Superior temporal gyrus (tissue), 1 donor: ENCODE measurements around the gene SMIM35.

Source experiments
- DNase-seq: peaks from one replicate; pipeline ENCODE4 v3.0.0-alpha.2; 2016; ENCODE audit errors: extremely low spot score

The SMIM35 gene

DNA sequence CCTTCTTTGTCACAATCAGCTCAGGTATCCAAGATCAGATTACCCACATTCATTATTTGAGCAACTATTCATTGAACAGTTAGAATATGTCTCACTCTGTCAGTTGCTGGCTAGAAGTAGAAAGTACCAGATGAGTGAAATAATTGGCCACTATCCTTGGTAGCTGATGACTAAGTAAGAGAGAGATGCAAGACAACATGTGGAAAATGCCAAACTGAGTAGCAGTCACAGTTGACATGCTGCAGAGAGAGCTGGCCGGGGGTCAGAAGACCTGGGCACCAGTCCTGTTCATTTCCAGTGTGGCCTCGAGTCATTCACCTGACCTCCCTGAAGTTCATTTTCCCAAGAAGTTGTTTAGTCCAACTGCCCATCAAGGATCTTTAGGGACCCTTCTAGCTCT is 22.5 kb upstream of the SMIM35 start:
- DNase-seq: no peak

DNA sequence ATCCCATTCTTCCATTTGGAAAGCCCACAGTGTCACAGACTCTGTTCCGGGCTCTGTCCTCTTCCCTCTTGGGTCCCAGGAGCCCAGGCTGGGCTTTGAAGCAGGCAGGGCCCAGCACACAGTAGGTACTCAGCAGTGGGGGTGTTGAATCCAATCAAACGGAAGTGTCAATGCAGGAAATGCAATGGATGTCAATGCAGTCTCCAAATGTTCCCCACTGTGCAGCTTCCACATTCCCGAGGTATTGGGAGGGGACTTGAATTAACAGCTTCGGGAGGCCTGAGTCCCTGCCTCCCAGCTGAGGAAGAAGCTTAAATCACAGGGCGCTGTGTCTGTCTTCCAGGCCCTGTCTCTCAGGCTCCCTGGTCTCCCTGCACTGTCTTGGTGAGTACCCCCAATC is 21.8 kb upstream of the SMIM35 start:
- no peak for DNase-seq

DNA sequence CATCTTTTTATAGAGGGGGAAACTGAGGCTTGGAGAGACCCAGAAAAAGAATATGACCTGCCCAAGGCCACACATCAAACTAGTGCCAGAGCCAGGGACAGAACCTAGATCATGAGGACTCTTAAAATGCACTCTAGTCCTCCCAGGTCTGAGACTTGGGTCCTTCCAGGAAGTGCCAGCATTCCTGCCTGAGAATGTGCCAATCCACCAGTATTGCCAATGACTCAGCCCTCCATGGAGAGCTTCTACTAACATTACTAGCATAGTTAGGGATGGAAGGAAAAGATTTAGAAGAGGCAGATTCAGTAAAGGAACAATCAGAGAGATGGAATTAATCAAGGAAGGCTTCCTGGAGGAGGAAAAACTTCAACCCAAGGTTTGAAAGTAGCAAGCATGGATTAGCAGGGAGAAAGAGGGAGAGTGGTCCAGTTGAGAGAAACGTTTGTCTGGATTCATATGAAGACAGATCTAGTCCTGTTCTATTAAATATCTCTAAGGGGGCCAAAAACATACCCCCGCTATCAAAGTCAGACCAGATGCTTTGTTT is 20.1 kb upstream of the SMIM35 start:
- DNase-seq: no peak

DNA sequence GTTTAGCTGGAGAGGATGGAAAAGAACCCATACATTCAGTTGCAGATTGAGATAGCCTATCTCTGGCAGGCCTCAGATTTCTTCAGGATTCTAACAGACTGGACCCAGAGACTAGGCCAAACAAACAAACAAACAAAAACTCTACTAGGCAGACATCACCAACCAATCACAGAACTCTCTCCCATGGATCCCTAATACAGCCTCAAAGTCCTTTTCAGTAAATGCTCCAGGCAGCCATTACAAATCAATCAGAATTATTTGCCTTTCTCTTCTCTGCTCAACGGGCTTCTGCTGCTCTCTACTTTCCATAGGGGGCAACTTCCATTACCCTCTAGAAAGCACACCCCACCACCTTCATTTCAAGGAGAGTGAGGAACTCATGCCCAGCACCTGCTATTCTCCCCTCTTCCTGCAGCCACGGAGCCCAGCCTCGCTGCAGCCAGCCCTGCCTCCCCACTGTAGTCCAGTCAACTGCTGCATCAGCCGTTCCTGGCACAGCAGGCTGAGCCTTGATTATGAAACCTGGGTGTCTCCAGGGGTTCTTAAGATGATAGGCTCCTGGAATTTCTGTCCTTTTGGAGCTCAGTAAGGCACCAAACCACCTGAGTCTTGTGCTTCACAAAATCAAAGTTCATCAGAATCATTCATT is 19.0 kb upstream of the SMIM35 start:
- no peak for DNase-seq

DNA sequence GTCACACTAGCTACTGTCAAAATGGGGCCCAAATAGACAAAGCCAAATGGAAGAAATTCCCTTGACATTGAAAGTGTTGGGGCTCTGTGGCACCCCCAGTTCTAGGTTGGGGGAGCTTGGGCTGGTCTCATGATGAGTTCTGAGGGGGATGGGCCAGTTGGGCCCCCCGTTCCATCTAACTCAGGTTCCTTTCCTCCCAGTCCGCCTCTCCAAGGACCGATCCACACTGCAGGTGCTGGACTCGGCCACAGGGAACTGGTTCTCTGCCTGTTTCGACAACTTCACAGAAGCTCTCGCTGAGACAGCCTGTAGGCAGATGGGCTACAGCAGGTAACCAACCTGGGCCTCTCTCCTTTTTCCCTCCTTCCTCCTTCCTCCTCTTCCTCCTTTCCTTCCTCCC is 17.7 kb upstream of the SMIM35 start:
- DNase-seq: no peak

DNA sequence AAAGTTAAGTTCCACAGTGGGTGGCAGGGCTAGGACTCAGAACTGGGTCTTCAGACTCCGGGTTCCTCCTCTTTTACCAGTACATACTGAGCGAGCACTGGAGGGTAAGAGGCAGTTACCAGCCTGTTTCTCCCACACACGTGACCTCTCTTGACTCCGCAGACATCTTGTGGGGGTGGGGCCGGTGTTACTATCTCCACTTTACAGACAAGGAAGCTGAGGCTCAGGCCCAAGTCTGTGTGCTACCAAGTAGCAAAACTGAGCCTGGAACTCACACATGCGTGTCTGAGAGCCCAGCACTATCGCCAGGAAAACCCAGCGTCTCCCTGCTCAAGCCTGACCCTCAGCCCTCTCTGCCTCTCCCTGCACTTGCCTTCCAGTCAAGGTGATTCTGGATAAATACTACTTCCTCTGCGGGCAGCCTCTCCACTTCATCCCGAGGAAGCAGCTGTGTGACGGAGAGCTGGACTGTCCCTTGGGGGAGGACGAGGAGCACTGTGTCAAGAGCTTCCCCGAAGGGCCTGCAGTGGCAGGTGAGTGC is 16.0 kb upstream of the SMIM35 start:
- DNase-seq: no peak

DNA sequence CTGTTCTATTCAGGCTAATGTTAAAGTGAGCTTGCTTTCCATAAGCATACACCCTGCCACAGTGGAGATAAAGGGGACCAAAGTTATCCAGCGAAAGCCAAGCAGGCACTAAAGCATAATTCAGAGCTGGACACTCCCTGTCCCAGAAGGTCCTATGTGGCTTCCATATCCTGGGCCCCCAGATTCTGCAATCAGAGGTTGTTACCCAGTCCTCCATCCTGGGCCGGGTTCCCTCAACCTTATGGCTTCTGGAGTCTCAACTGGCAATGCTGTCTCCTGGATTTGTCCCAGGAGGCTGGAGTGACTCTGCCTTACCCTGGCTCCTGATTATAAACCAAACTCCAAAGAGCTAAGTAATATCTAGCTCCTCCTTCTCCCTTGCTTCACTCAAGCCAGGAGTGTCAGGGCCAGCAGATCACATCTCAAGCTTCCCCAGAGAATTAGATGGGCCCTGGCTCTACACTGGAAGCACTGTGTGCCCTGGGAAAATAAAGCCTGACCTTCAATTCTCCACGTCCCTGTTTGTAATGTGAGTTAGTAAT is 14.0 kb upstream of the SMIM35 start:
- no peak for DNase-seq

DNA sequence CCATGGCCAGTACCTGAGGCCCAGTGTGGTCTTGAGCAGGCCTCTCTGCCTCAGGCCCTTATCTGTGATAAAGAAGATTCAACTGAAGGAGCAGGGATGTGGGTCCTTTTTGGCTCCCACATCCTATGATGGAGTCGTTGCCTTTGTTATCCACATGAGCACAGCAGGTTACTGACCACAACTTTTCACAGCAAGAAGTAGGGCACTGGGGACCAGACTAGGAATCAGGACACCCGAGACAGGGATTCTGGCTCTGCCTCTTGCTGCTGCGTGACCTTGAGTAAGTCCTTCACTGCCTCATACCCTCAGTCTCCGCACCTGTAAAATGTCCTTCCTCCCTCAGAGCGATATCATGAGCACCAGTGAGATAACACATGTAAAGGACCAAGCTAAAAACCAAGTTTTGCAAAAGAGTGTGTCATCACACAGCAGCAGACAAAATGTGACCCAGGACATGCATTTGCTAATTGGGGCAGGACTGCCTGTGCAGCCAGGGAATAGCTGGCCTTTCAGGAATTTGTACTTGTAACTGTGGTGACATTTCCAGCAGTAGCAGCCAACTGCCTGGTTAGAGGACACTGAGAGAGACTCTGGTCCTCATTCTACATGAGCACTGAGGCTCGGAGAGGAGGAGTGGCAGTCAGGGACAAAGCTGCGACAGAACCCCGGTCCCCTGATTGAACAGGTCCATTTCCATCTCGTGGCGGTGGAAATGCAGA is 13.2 kb upstream of the SMIM35 start:
- DNase-seq: no peak

DNA sequence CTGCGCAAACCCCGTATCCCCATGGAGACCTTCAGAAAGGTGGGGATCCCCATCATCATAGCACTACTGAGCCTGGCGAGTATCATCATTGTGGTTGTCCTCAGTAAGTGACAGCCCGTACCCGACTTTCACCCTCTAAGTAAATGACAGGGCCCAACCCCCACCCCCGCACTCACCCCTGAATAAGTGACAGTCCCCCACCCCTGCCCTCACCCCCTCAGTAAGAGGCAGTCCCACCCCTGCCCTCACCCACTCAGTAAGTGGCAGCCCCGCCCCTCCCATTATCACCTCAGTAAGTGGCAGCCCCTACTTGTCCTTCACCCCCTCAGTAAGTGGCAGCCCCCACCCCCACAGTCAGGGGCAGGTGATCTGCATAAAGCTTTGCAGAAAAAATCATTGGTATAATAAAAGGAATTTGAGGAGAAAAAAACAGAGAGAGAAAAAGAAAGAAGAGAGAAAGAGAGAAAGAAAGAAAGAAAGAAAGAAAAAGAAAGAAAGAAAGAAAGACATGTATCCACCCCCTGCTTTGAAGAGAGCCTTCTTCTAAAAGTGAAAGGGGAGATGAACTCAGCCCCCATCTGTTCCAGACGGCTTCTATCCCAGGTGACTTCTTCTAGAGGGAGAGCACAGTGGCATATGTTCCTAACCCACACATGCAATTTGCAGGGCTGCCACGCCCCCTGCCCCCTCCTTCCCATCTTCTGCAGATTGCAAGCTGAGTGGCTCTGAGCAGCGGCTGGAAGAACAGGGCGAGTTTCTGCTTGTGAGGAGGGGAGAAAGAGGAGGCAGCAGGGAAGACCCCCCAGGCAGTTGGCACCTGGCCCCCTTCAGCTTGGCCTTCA is 12.5 kb upstream of the SMIM35 start:
- no peak for DNase-seq

DNA sequence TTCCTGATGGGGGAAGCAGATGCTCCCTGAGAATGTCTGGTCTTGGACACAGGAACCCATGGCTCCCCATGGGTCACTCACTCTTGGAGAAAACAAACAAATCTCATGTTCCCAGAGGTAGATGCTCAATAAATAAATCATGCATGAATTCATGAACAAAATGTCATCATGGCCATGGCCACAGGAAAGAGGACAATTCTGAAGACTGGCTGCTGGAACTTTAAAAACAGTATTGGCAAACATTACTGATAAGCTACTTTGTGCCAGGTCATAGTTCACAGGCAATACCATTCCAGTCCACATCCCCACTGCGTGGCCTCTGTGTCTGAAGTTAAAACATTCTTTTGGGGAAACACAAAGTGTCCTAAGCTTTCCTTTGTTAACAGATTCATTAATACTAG is 9.2 kb upstream of the SMIM35 start:
- no peak for DNase-seq

DNA sequence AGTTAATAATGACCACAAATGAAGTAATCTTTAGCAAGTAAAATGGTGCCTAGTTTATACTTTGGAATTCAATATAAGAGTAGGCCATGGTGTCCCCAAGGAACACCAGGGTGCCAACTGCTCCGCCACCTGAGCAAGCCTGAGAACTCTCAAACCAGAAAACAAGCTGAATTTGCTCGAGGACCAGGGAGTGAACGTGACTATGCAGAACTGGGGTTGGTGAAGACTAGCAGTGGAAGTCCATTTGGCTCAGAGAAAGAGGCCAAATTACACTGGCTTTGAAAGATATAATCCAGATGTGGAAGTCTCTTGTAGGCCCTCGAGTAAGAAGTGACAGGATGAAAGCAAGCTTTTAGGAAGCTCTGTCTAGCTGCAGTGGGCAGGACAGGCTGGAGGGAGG is 8.7 kb upstream of the SMIM35 start:
- no peak for DNase-seq

DNA sequence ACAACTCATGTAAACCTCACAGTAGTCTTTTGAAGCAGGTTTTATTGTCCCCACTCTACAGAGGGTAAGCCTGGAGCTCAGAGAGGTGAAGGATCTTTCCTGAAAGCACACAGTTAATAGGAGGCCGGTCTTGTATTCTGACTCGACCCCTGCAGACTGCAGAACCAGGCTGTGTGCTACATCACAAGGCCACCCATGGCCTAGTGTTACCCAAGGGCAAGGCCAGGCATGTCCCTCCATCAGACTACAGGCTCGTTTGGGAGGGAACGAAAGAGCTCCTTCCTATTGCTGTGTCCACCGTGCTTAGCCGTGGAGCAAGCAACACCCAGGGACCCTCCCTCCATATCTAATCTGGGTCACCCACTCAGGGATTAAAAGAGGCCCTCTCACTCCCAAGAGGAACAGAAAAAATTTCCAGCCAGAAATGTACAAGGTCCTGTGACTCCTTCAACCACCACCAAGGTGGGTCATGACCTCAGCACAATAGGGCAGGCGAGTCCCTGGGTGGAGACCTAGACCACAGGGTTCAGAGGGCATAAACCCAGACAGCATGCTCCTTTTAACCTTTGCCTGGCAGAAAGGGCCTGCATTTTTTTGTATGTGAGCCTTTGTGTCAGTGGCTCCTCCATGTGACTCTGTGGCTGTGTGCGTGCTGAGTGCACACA is 6.3 kb upstream of the SMIM35 start:
- no peak for DNase-seq

DNA sequence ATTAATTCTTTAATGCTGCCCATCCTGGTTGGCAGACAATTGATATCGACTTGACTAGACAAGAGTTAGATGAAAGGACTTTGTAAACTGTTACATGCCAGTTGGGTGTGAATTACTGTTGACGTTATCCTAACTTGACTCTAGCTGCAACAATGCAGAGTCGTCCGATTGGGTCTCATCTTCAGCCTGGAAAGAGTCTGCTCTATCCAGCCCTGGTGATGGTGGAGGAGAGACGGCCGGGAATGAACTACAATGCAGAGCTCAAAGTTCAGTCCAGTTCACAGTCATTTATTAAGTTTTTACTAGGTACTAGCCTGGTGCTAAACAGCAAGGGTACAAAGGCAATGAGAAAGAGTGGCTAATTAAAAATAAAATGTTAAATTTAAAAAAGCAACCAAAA is 4.9 kb upstream of the SMIM35 start:
- no peak for DNase-seq

DNA sequence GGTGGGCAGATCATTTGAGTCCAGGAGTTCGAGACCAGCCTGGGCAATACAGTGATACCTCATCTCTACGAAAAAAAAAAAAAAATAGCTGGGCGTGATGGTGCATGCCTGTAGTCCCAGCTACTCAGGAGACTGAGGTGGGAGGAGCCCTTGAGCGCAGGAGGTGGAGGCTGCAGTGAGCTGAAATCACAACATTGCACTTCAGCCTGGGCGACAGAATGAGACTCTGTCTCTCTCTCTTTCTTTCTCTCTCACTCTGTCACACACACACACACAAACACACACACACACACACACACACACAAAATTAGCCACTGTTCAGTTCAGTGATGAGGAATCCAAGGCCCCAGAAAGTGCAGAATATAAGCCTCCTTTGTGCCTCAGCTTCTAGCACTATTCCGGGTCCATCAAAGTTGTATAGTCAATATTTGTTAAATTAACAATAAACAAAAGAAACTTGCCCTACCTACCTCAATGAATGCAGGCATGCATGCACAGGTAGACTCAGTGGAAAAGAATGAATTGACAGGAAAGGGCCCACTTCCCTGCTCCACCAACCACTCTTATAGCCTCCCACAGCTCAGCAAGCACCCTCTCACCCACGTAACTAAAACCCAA is 3.9 kb upstream of the SMIM35 start:
- no peak for DNase-seq

DNA sequence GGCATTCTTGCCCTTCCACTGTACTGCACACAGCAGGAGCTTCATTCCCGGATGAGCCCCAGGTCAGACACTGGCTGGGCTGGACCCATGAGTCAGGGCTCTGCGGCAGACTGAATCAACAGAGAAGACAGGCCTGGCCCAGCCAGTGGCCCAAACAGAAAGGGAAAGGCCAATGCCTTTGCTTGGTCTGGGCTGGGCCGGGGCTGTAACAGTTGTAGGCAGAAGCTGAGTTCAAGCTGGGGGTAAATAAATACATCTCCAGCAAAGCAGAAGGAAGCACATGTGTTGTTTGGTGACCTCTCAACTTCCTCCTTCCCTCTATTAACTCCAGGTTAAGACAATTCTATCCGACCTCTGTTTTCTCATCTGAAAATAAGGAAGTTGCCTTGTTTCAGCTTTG is 1.8 kb upstream of the SMIM35 start:
- DNase-seq: peak; percentile 18

DNA sequence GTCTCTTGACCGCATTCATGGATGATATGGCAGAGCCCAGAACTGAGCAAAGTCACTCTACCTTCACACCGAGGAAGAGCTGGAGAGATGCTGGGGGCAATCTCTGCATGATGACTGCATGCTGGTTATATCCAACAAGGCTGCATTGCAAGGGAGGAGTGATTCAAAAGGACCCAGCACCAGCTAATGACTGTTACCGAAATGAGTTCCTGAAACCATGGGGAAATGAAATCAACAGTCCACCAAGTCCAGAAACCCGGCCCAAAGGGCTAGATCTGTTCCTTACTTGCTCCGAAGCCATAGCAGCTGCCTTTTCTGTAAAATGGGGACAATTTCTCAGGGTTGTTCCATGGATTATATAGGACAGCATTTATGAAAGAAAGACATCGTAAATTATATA is 1.2 kb upstream of the SMIM35 start:
- DNase-seq: no peak

DNA sequence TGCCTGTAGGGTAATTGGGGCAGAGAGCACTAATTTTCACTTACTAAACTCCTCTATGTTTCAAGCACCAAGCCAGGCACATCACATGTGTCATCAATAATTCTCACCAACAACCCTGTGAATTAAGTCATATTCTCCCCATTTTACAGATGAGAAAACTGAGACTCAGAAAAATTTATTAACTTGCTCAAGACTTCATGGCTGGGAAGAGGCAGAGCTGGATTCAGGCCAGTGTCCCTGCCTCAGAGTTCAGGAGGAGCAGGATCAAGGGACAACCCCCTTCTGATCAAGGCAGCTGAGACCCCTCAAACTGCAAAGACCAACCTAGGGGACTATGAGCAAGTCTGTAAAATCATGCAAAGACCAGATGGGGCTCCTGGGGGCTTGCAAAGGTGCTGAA is 2.1 kb downstream of the SMIM35 start:
- no peak for DNase-seq

DNA sequence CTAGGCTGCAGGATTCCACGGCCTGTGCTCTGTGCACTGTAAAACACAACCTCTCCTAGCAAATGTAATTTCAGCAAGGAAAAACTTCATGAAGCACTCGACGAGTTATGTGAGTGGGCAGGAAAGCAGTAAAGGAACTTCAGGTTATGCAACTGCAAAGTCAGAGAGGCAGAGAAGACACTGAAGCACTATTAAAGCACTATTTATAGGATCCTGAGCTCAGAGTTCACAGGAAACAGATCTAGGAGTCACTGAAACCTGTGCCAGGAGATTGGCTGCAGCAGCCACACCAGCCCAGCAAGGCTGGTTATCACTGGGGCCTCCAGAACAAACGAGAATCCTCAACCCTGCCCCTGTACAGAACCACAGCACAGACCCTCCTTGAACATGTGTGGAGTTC is 2.5 kb downstream of the SMIM35 start:
- peak; percentile 42 for DNase-seq

DNA sequence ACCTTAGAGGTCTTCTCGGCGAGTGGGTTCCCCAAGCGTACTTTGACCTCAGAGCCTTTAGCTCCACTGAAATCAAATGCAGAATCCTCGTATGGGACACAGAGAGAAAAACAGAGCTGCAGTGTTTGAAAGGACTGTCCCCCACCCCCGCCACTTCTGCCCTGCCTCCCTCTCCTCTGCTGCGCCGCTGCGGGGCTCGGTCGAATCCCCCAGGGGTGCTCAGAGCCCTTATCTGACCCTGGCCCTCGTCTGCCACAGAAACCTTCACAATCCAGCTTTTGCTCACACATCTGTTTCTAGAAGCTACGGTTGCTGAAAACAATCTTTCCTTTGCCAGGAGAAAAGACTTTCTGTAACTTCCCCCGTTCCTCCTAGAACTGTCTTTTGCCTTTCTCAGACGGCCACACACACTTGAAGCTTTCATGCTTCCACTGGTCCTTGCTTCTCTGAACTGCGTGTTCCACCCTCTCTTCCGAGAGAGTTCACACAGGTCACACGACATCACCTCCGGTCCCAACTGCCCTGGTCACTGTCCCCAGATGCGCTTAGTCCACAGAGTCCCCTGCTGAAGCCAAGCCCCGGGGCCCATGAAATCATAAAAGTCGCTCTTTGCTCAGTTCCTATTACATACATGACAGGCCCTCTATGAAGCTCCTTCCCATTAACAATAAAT is 3.7 kb downstream of the SMIM35 start:
- DNase-seq: no peak

DNA sequence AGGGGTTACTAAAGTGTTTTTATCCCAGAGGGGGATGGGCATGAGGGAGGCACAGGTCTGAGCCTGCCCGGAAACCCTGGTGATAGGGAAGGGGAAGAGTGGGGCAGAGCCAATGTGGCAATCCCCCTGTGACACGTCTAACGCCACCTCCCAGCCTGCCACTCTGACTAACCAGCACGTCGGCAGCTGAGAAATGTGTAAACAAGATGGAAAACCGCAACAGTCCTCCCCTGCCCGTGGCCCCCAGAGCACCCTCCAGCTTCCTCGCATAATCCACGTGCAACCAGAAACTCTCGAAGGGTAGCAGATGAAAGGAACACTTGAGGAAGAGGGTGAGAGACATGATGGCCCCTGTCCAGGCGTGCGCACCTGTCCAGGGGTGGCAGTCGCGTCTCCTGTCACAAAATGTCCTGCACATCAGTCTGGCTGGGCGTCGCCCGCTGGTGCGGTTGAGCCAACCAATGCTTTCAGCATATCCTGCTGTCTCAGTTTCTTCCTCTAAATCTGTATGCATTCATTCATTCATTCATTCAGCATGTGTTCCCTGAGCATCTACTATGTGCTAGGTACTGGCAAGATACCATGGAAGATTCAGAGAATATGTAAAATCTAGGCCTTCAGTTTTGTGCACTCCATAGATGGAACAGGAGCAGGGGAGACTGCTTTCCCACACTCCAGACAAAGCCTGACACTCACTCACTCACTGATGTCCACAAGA is 5.4 kb downstream of the SMIM35 start:
- DNase-seq: no peak
